H1 (cell line): Measurements from ENCODE around the gene NEDD4L. TPM values are rescaled to one million over a fixed set of nuclear protein-coding genes. Genes with fewer than 3 reads are reported as not detected.

Source experiments
- CTCF ChIA-PET: fragments of 300-600 bp; sonication (Branson Sonifier 250); formaldehyde crosslinking; loops from one replicate; lab custom pipeline; 2021; ENCODE audit not compliant: partially characterized antibody; lab: Charles Lee
- POLR2A ChIA-PET: fragments of 300-600 bp; sonication (Branson Sonifier 250); formaldehyde crosslinking; loops from one replicate; lab custom pipeline; 2021; ENCODE audit warnings: inconsistent platforms; ENCODE audit not compliant: partially characterized antibody; lab: Charles Lee
- DNase-seq, 2 experiments: peaks; one replicate each; pipeline versions ENCODE4 v3.0.0 to v3.0.0-alpha.2; 2010 to 2022; ENCODE audit warnings: low spot score in 2 of 2, low read depth in 1 of 2, mixed read lengths in 1 of 2
- FAIRE-seq: peaks from 2 replicates; lab custom pipeline; 2011; peaks lifted over from hg19 to GRCh38; lab: Jason Lieb, UNC
- H2AFZ ChIP-seq: 2 replicates; pipeline ENCODE4 v1.8.1; 2012; ENCODE audit warnings: low read length, inconsistent platforms
- H2AK5ac ChIP-seq: 2 replicates; pipeline ENCODE4 v1.6.1; 2013; ENCODE audit warnings: low read depth, low read length
- H2BK120ac ChIP-seq: replicated peaks from 2 replicates; pipeline ENCODE3; 2013; ENCODE audit warnings: low read depth, low read length, inconsistent platforms
- H2BK12ac ChIP-seq: 2 replicates; pipeline ENCODE4 v1.6.1; 2013; ENCODE audit warnings: low read depth, low read length
- H2BK15ac ChIP-seq: 2 replicates; pipeline ENCODE4 v1.6.1; 2013; ENCODE audit warnings: low read length
- H2BK20ac ChIP-seq: 2 replicates; pipeline ENCODE4 v1.6.1; 2013; ENCODE audit warnings: low read length
- H2BK5ac ChIP-seq: 2 replicates; pipeline ENCODE4 v1.6.1; 2013; ENCODE audit warnings: low read depth, low read length
- H3K14ac ChIP-seq: 2 replicates; pipeline ENCODE4 v1.6.1; 2013; ENCODE audit warnings: inconsistent platforms; ENCODE audit not compliant: insufficient read length
- H3K18ac ChIP-seq: 2 replicates; pipeline ENCODE4 v1.6.1; 2013; ENCODE audit warnings: low read length; ENCODE audit errors: extremely low read depth
- H3K23ac ChIP-seq: 2 replicates; pipeline ENCODE4 v1.6.1; 2013; ENCODE audit warnings: inconsistent platforms; ENCODE audit not compliant: insufficient read length
- H3K23me2 ChIP-seq: 2 replicates; pipeline ENCODE4 v1.6.1; 2013; ENCODE audit warnings: low read depth, low read length
- H3K27ac ChIP-seq: 2 replicates; pipeline ENCODE4 v1.6.1; 2011; ENCODE audit warnings: low read depth, low read length, inconsistent platforms
- H3K27me3 ChIP-seq, 4 experiments: replicated peaks in 1 of 4; 1 replicate in 1 of 4; 2 replicates in 3 of 4; pipeline versions ENCODE4 v1.6.1 to v1.8.1; 2011 to 2013; ENCODE audit warnings: low read length in 3 of 4, mild to moderate bottlenecking in 3 of 4, inconsistent platforms in 2 of 4, mixed read lengths in 2 of 4, moderate library complexity in 1 of 4; ENCODE audit not compliant: control insufficient read depth in 3 of 4, insufficient read depth in 3 of 4; ENCODE audit errors: extremely low read depth in 1 of 4
- H3K36me3 ChIP-seq, 4 experiments: 2 replicates each; pipeline versions ENCODE4 v1.6.1 to v1.8.1; 2011 to 2013; ENCODE audit warnings: mild to moderate bottlenecking in 4 of 4, low read length in 3 of 4, moderate library complexity in 2 of 4, control low read depth in 1 of 4, inconsistent platforms in 1 of 4; ENCODE audit not compliant: insufficient read depth in 4 of 4, control insufficient read depth in 2 of 4
- H3K4ac ChIP-seq: replicated peaks from 2 replicates; pipeline ENCODE3; 2013; ENCODE audit warnings: low read length, low read depth, mixed read lengths, inconsistent platforms; ENCODE audit not compliant: insufficient read length
- H3K4me1 ChIP-seq, 4 experiments: replicated peaks in 1 of 4; 1 replicate in 1 of 4; 2 replicates in 3 of 4; pipeline versions ENCODE4 v1.6.1 to v1.8.1; 2011 to 2013; ENCODE audit warnings: low read length in 3 of 4, inconsistent platforms in 2 of 4, mixed read lengths in 1 of 4; ENCODE audit not compliant: insufficient read depth in 4 of 4, control insufficient read depth in 3 of 4
- H3K4me2 ChIP-seq, 2 experiments: 2 replicates each; pipeline versions ENCODE4 v1.6.1 to v1.8.1; 2011 to 2013; ENCODE audit warnings: low read depth in 2 of 2, low read length in 2 of 2, control low read depth in 1 of 2, inconsistent platforms in 1 of 2, mild to moderate bottlenecking in 1 of 2; ENCODE audit not compliant: insufficient read depth in 1 of 2
- H3K4me3 ChIP-seq, 4 experiments: fragments of 200-600, 300-600 bp in 1 of 4; sonication (generic), shearing (Covaris generic), sonication (Bioruptor Twin) in 1 of 4; 2 replicates each; pipeline versions ENCODE4 v1.5.1 to v1.8.1; 2011 to 2016; ENCODE audit warnings: low read length in 4 of 4, low read depth in 3 of 4, control low read depth in 2 of 4, inconsistent platforms in 2 of 4, mild to moderate bottlenecking in 2 of 4, mixed read lengths in 1 of 4, moderate library complexity in 1 of 4; ENCODE audit not compliant: insufficient read depth in 2 of 4; ENCODE audit errors: extremely low read depth in 1 of 4
- H3K56ac ChIP-seq: replicated peaks from 2 replicates; pipeline ENCODE3; 2013; ENCODE audit warnings: low read depth, mild to moderate bottlenecking, mixed read lengths, low read length, inconsistent platforms; ENCODE audit not compliant: insufficient read length
- H3K79me1 ChIP-seq: 2 replicates; pipeline ENCODE4 v1.6.1; 2013; ENCODE audit warnings: low read depth, low read length, control low read depth
- H3K79me2 ChIP-seq, 2 experiments: 2 replicates each; pipeline versions ENCODE4 v1.6.1 to v1.8.1; 2012 to 2013; ENCODE audit warnings: low read length in 2 of 2, mild to moderate bottlenecking in 2 of 2, inconsistent platforms in 1 of 2; ENCODE audit not compliant: insufficient read depth in 2 of 2, control insufficient read depth in 1 of 2
- H3K9ac ChIP-seq, 4 experiments: replicated peaks in 1 of 4; 1 replicate in 1 of 4; 2 replicates in 3 of 4; pipeline versions ENCODE4 v1.6.1 to v1.8.1; 2011 to 2013; ENCODE audit warnings: low read depth in 3 of 4, low read length in 3 of 4, control low read depth in 2 of 4, mild to moderate bottlenecking in 2 of 4, moderate library complexity in 2 of 4, inconsistent platforms in 1 of 4; ENCODE audit errors: extremely low read depth in 1 of 4
- H3K9me3 ChIP-seq, 2 experiments: 2 replicates each; pipeline versions ENCODE4 v1.6.1 to v1.8.1; 2012 to 2013; ENCODE audit warnings: mild to moderate bottlenecking in 2 of 2, moderate library complexity in 2 of 2, control low read depth in 1 of 2, inconsistent platforms in 1 of 2, low read depth in 1 of 2, low read length in 1 of 2, mixed read lengths in 1 of 2; ENCODE audit not compliant: insufficient read depth in 2 of 2
- H4K20me1 ChIP-seq, 2 experiments: replicated peaks in 1 of 2; 2 replicates each; pipeline versions ENCODE3 to v1.8.1; 2011 to 2013; ENCODE audit warnings: inconsistent platforms in 2 of 2, low read length in 2 of 2, mild to moderate bottlenecking in 1 of 2; ENCODE audit not compliant: insufficient read depth in 2 of 2, control insufficient read depth in 1 of 2
- H4K5ac ChIP-seq: 2 replicates; pipeline ENCODE4 v1.6.1; 2013; ENCODE audit warnings: low read length, low read depth, mixed read lengths, inconsistent platforms; ENCODE audit not compliant: insufficient read length
- H4K8ac ChIP-seq: 2 replicates; pipeline ENCODE4 v1.8.0; 2013; ENCODE audit warnings: mild to moderate bottlenecking, moderate library complexity, low read length, inconsistent platforms; ENCODE audit not compliant: insufficient read depth; ENCODE audit errors: extremely low read depth
- H4K91ac ChIP-seq: replicated peaks from 2 replicates; pipeline ENCODE3; 2013; ENCODE audit warnings: low read length, mixed read lengths, inconsistent platforms; ENCODE audit not compliant: insufficient read length
- CTBP2 ChIP-seq: IDR thresholded peaks from 2 replicates; pipeline ENCODE4 v1.7.0; 2011; ENCODE audit warnings: borderline replicate concordance, mild to moderate bottlenecking, moderate library complexity, mixed read lengths, low read length; ENCODE audit not compliant: insufficient read depth, insufficient read length
- EGR1 ChIP-seq: IDR thresholded peaks from 2 replicates; pipeline ENCODE4 v1.6.1; 2011; ENCODE audit warnings: low read depth, low read length, borderline replicate concordance
- EP300 ChIP-seq, 2 experiments: IDR thresholded peaks; 1 replicate in 1 of 2; 2 replicates in 1 of 2; pipeline ENCODE4 v1.6.1; 2011 to 2012; ENCODE audit warnings: low read depth in 2 of 2, low read length in 2 of 2, mild to moderate bottlenecking in 2 of 2, borderline replicate concordance in 1 of 2, inconsistent platforms in 1 of 2, moderate library complexity in 1 of 2
- EZH2 ChIP-seq: fragments of 200-600 bp; sonication (generic); IDR thresholded peaks from 2 replicates; pipeline ENCODE4 v1.7.1; 2012; ENCODE audit warnings: low read depth, mild to moderate bottlenecking, moderate library complexity, low read length, inconsistent platforms; ENCODE audit not compliant: severe bottlenecking
- KDM4A ChIP-seq: IDR thresholded peaks from one replicate; pipeline ENCODE4 v1.7.1; 2012; ENCODE audit warnings: low read depth, mild to moderate bottlenecking, moderate library complexity, low read length, inconsistent platforms; ENCODE audit not compliant: severe bottlenecking
- SIX5 ChIP-seq: IDR thresholded peaks from 2 replicates; pipeline ENCODE4 v1.6.1; 2011; ENCODE audit warnings: mild to moderate bottlenecking, low read depth, low read length
- TCF12 ChIP-seq: IDR thresholded peaks from 2 replicates; pipeline ENCODE4 v1.6.1; 2011; ENCODE audit warnings: low read depth, mild to moderate bottlenecking, low read length
- YY1 ChIP-seq: IDR thresholded peaks from 2 replicates; pipeline ENCODE4 v1.6.1; 2011; ENCODE audit warnings: low read depth, mild to moderate bottlenecking, low read length
- WGBS, 2 experiments: shearing (Covaris generic) in 1 of 2; methylation state at CpG; one replicate each; pipeline versions ENCODE4 v1.1.6 to v1.1.7; 2013 to 2015; ENCODE audit warnings: low lambda C conversion rate in 2 of 2, mixed read lengths in 2 of 2, inconsistent platforms in 1 of 2, low coverage in 1 of 2, missing lambda C conversion rate in 1 of 2; ENCODE audit not compliant: insufficient replicate concordance in 2 of 2, insufficient coverage in 1 of 2, insufficient read length in 1 of 2; ENCODE audit errors: extremely low coverage in 1 of 2, missing lambda C conversion rate in 1 of 2; 5-methylcytosine and 5-hydroxymethylcytosine counted together
- polyA plus RNA-seq, 7 experiments: library from polyadenylated mRNA; depleted of rRNA in 3 of 7; stranded (reverse) in 5 of 7; unstranded in 2 of 7; fragments of >200 nt in 5 of 7; fragments of 200-250 nt in 2 of 7; gene quantifications; 1 replicate in 5 of 7; 2 replicates in 1 of 7; 4 replicates in 1 of 7; pipeline versions ENCODE4 v1.2.1 to v1.2.3, GENCODE V29; 2011 to 2013; ENCODE audit warnings: missing spikeins in 2 of 7, mixed read lengths in 2 of 7
- total RNA-seq: library from RNA; stranded (reverse); fragmentation: NEBNext Ultra II Directional; extraction: Animal tissue kit (Norgen Biotek cat#: 25700); gene quantifications from 2 replicates; pipeline ENCODE4 v1.2.1, GENCODE V29; 2021
- TF ChIP-seq, protein P1 (sequence below): IDR thresholded peaks from 2 replicates; pipeline ENCODE4 v1.6.1; 2012; ENCODE audit warnings: inconsistent platforms

The NEDD4L gene
- total and polyA plus RNA-seq, 2 of the 8 experiments (the other 6 are each of a cell fraction or from before 2014, with no cell fraction given): 37.3 to 69.8 TPM

GRCh38 chr18:58097907-58098166 is 53.8 kb downstream of the NEDD4L start:
- Histone ChIP-seq H3K4me2 (no peak overlapping the region), H3K14ac (no peak overlapping the region), H3K27me3 (no peaks in the 10 kb centered on the region), H3K23me2 (no peaks in the 10 kb centered on the region; the same call in 1 of the 2 replicates), H3K36me3 (no peaks in the 10 kb centered on the region), H3K18ac (no peak overlapping the region), H3K79me2 (peaks cover 0 to 74% of the 10 kb centered on the region in 2 experiments; a peak in 2 of 4 replicates), H3K23ac (no peak overlapping the region), H2AFZ (no peak overlapping the region), H4K5ac (no peak overlapping the region), H2BK12ac (no peak overlapping the region), H4K8ac (no peak overlapping the region), H4K91ac (no peak overlapping the region), H3K4me1 (peaks cover 3 to 41% (median 26%) of the 10 kb centered on the region in 4 experiments), H3K56ac (no peak overlapping the region), H3K79me1 (peaks cover 13% of the 10 kb centered on the region), H4K20me1 (no peaks in the 10 kb centered on the region), H2BK20ac (no peak overlapping the region), H2AK5ac (no peak overlapping the region), H3K9me3 (no peaks in the 10 kb centered on the region), H3K9ac (no peak overlapping the region), H2BK120ac (no peak overlapping the region), H2BK15ac (no peak overlapping the region), H3K4me3 (no peak overlapping the region), H3K4ac (no peak overlapping the region), H3K27ac (no peak overlapping the region), H2BK5ac (no peak overlapping the region)
- DNase-seq (no peak), FAIRE-seq (no peak)
- ChIA-PET CTCF (interaction anchor here (1.1 kb wide), 1 partner anchor 54 kb away, joined by 3 read pairs; the partner anchor contains the start of gene NEDD4L), POLR2A (no interaction called here)
- TF ChIP-seq YY1 (no peak), EZH2 (no peak), TCF12 (no peak), EGR1 (no peak), SIX5 (no peak), EP300 (IDR thresholded peaks at IDR 0.05; ENCODE audit: borderline replicate concordance in 1 of 2, low read depth in 2 of 2, low read length in 2 of 2) (no peak), KDM4A (no peak), CTBP2 (no peak)
- TF ChIP-seq, protein P1, sequence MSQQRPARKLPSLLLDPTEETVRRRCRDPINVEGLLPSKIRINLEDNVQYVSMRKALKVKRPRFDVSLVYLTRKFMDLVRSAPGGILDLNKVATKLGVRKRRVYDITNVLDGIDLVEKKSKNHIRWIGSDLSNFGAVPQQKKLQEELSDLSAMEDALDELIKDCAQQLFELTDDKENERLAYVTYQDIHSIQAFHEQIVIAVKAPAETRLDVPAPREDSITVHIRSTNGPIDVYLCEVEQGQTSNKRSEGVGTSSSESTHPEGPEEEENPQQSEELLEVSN: no peak
- WGBS, 2 experiments: 95% methylated on average over 5 of the region's 5 CpGs; no CpG with 5 or more reads in 1 of the 2 experiments
